Fibroblast of skin of right quadriceps (primary cell): ENCODE data around the gene HMCES.
A peak's percentile ranks its signal among the peaks of the same experiment; 100 is the strongest.

Source experiments
- DNase-seq: peaks from one replicate; pipeline ENCODE4 v3.0.0-alpha.2; 2013

The HMCES gene

GRCh38 chr3:129305592-129306091 lies 27.0 kb downstream of the HMCES start:
- DNase-seq: peak; percentile 81

GRCh38 chr3:129308636-129309035 lies 30.0 kb downstream of the HMCES start:
- no peak for DNase-seq

GRCh38 chr3:129310111-129311011 lies 31.7 kb downstream of the HMCES start:
- no peak for DNase-seq

- DNase-seq: no peak
Observed at GRCh38 chr3:129311054-129311902, 32.6 kb downstream of the HMCES start.

- DNase-seq: no peak
Observed at GRCh38 chr3:129312021-129312639, 33.5 kb downstream of the HMCES start.

- DNase-seq: no peak
Observed at GRCh38 chr3:129312671-129313414, 34.2 kb downstream of the HMCES start.

GRCh38 chr3:129313415-129313664 lies 34.7 kb downstream of the HMCES start:
- DNase-seq: no peak

- DNase-seq: peak; percentile 31
Observed at GRCh38 chr3:129313665-129314385, 35.2 kb downstream of the HMCES start.

- peak; percentile 92 for DNase-seq
Observed at GRCh38 chr3:129314386-129315222, 35.9 kb downstream of the HMCES start.

GRCh38 chr3:129315223-129315997 lies 36.7 kb downstream of the HMCES start:
- DNase-seq: no peak

- no peak for DNase-seq
Observed at GRCh38 chr3:129315998-129316247, 37.3 kb downstream of the HMCES start.

- DNase-seq: peak; percentile 83
Observed at GRCh38 chr3:129316248-129317013, 37.8 kb downstream of the HMCES start.

- no peak for DNase-seq
Observed at GRCh38 chr3:129317014-129317771, 38.5 kb downstream of the HMCES start.

- DNase-seq: no peak
Observed at GRCh38 chr3:129317848-129318247, 39.2 kb downstream of the HMCES start.

- DNase-seq: no peak
Observed at GRCh38 chr3:129318921-129319320, 40.3 kb downstream of the HMCES start.

GRCh38 chr3:129320261-129320660 lies 41.6 kb downstream of the HMCES start:
- no peak for DNase-seq

- no peak for DNase-seq
Observed at GRCh38 chr3:129320825-129321487, 42.3 kb downstream of the HMCES start.

GRCh38 chr3:129321887-129322286 lies 43.2 kb downstream of the HMCES start:
- no peak for DNase-seq
